ENCODE measurements around the gene SLC9A4.

- no peak for TF ChIP-seq CTCF (IDR thresholded peaks at IDR 0.05)
- no peak for TF ChIP-seq POLR2AphosphoS5 (IDR thresholded peaks at IDR 0.05)
These were observed 49.7 kb upstream of the SLC9A4 start for GRCh38 chr2:102423368-102423767.
